ENCODE results near the gene C1QTNF9B. TPM values are rescaled to one million over a fixed set of nuclear protein-coding genes. Genes with fewer than 3 reads are reported as not detected.

The C1QTNF9B gene
- total and polyA plus RNA-seq, 2 of the 13 experiments (the other 11 are each of a cell fraction or from before 2014, with no cell fraction given), result not detected

GRCh38 chr13:23888658-23889614, 8.4 kb downstream of the C1QTNF9B start, which contains the start of gene MIPEP:
Gene MIPEP, minus strand, starts transcription at chr13:23889400. Its CDS starts 80 bp downstream, at chr13:23889320.
- intact Hi-C loops (cut with micrococcal nuclease; ENCODE audit: unreplicated experiment) (loop anchor here (5.0 kb wide), 2 partner anchors 312 to 422 kb away; no protein-coding TSS in a partner anchor), in situ Hi-C loops (cut with HindIII; ENCODE audit: extremely low pct_ligation_motif_present, low pct_unique_long_range_greater_than_20kb) (loop anchor here (25.0 kb wide), 1 partner anchor 302 kb away; no protein-coding TSS in a partner anchor)
- Histone ChIP-seq H3K4me2 (ENCODE audit: low read depth, low read length) (peak within 1 kb of the TSS; percentile 94), H3K9ac (ENCODE audit: insufficient read depth, low read depth, low read length) (peak within 1 kb of the TSS; percentile 78), H3K36me3 (replicated peaks in 1 of 2; ENCODE audit: control insufficient read depth in 1 of 2, insufficient read depth in 2 of 2, low read length in 2 of 2) (peaks cover 0 to 7% of the 10 kb centered on the region in 2 experiments; a peak in 1 of 5 replicates), H3K27ac (ENCODE audit: extremely low read length, insufficient read depth, low read length) (peak within 1 kb of the TSS; percentile 70), H3K27me3 (ENCODE audit: control insufficient read depth in 1 of 2, insufficient read depth in 2 of 2, low read length in 2 of 2) (no peaks in the 10 kb centered on the region; a peak in 1 of 5 replicates), H3K79me2 (ENCODE audit: insufficient read depth, low read length) (peaks cover 4% of the 10 kb centered on the region), H3K4me1 (ENCODE audit: insufficient read depth, low read length) (peaks cover 35% of the 10 kb centered on the region), H2AFZ (ENCODE audit: low read length) (peak within 1 kb of the TSS; percentile 86), H3K4me3 (replicated peaks in 1 of 3; ENCODE audit: insufficient read depth in 1 of 3, low read depth in 2 of 3, low read length in 3 of 3) (peak within 1 kb of the TSS; percentile 78 to 100 (median 96)), H3K9me3 (ENCODE audit: low read length) (no peaks in the 10 kb centered on the region), H4K20me1 (ENCODE audit: insufficient read depth, low read length) (no peaks in the 10 kb centered on the region)
- under 1% methylated on average over 24 of the region's 75 CpGs for WGBS (ENCODE audit: low lambda C conversion rate)
- DNase-seq (ENCODE audit: low spot score) (peak; percentile 90), ATAC-seq (peak; percentile 97), FAIRE-seq (peak; percentile 74)
- POLR2A ChIA-PET, result no interaction called here
- BruUV-seq (replicated peaks), result no TSS peak
- CTCF ChIA-PET (ENCODE audit: low intra/inter-chr PET ratio, low total read pairs), result interaction anchor here (0.8 to 2.2 kb wide), 3 partner anchors 13 to 422 kb away, joined by 3 to 10 read pairs (median 3); no protein-coding TSS in a partner anchor
- TF ChIP-seq E2F1 (CRISPR knock-in tag; IDR thresholded peaks at IDR 0.05), result peak; percentile 85
- peak; percentile 46; the same call in 1 of the 2 replicates for TF ChIP-seq ZNF644 (CRISPR knock-in tag; IDR thresholded peaks at IDR 0.05; ENCODE audit: low read depth)
- TF ChIP-seq MXD3 (CRISPR knock-in tag; IDR thresholded peaks at IDR 0.05), result peak; percentile 86; the same call in 1 of the 2 replicates
- TF ChIP-seq ZNF83 (CRISPR knock-in tag; IDR thresholded peaks at IDR 0.05; ENCODE audit: borderline replicate concordance), result 0 out of 2 replicates have a peak, but pooled peaks have one; percentile 85
- peak; percentile 86 for TF ChIP-seq HOMEZ (CRISPR knock-in tag; IDR thresholded peaks at IDR 0.05; ENCODE audit: low read depth)
- TF ChIP-seq TFE3 (CRISPR knock-in tag; IDR thresholded peaks at IDR 0.05), result peak; percentile 96
- TF ChIP-seq ZBTB43 (CRISPR knock-in tag; conservative IDR thresholded peaks at IDR 0.05), result peak; percentile 42; the same call in 1 of the 2 replicates
- TF ChIP-seq ZNF619 (CRISPR knock-in tag; IDR thresholded peaks at IDR 0.05), result 0 out of 2 replicates have a peak, but pooled peaks have one; percentile 34
- peak; percentile 85; the same call in 1 of the 2 replicates for TF ChIP-seq MIER3 (CRISPR knock-in tag; IDR thresholded peaks at IDR 0.05; ENCODE audit: borderline replicate concordance)
- peak; percentile 83 for TF ChIP-seq ZNF687 (CRISPR knock-in tag; IDR thresholded peaks at IDR 0.05)

All from HepG2 (cell line).